Body of pancreas (tissue), 4 donors: ENCODE results near the gene C3orf33.

Experiments used
- CTCF ChIP-seq, 7 experiments: fragments of 450-650 bp in 4 of 7; fragments of 200-600 bp in 3 of 7; sonication (generic) in 3 of 7; IDR thresholded peaks; one replicate each; pipeline ENCODE4 v1.5.1; 2016 to 2019; ENCODE audit warnings: antibody characterized with exemption in 7 of 7
- POLR2A ChIP-seq, 3 donors: fragments of 450-650 bp; IDR thresholded peaks; one replicate each; pipeline ENCODE4 v1.6.1; 2016; ENCODE audit warnings: antibody characterized with exemption in 3 of 3, mild to moderate bottlenecking in 2 of 3

- TF ChIP-seq POLR2A (IDR thresholded peaks at IDR 0.05), result no peak
- TF ChIP-seq CTCF (IDR thresholded peaks at IDR 0.05), result peak in 6 of 7 experiments; percentile 29 to 62 (median 52)
Measured at GRCh38 chr3:155753038-155753639, 52.9 kb downstream of the C3orf33 start.
